WTC11 (cell line): Measurements from ENCODE around the gene ALMS1.

ENCODE experiments used
- ATF1 ChIP-seq: sonication (generic); formaldehyde crosslinking; IDR thresholded peaks from 2 replicates; pipeline ENCODE4 v1.8.1; 2023; ENCODE audit warnings: mild to moderate bottlenecking, moderate library complexity, missing genetic modification reagents
- ATF3 ChIP-seq: sonication (generic); formaldehyde crosslinking; conservative IDR thresholded peaks from 2 replicates; pipeline ENCODE4 v1.8.1; 2022; ENCODE audit warnings: mild to moderate bottlenecking, missing genetic modification reagents
- CREM ChIP-seq: sonication (generic); formaldehyde crosslinking; IDR thresholded peaks from 2 replicates; pipeline ENCODE4 v1.8.1; 2022; ENCODE audit warnings: mild to moderate bottlenecking, missing genetic modification reagents, moderate library complexity
- ETV6 ChIP-seq: sonication (generic); formaldehyde crosslinking; IDR thresholded peaks from 2 replicates; pipeline ENCODE4 v1.8.1; 2022; ENCODE audit warnings: mild to moderate bottlenecking, missing genetic modification reagents
- GRHL2 ChIP-seq: fragments of 250-450 bp; sonication (Bioruptor Pico); IDR thresholded peaks from 2 replicates; pipeline ENCODE4 v1.8.0; 2022; ENCODE audit warnings: mild to moderate bottlenecking, moderate library complexity; ENCODE audit not compliant: insufficient replicate concordance, severe bottlenecking
- NR2C2 ChIP-seq: sonication (generic); formaldehyde crosslinking; IDR thresholded peaks from 2 replicates; pipeline ENCODE4 v1.8.0; 2022; ENCODE audit warnings: mild to moderate bottlenecking, missing genetic modification reagents
- SP1 ChIP-seq: sonication (generic); formaldehyde crosslinking; conservative IDR thresholded peaks from 2 replicates; pipeline ENCODE4 v1.8.1; 2022; ENCODE audit warnings: missing genetic modification reagents
- USF1 ChIP-seq: sonication (generic); formaldehyde crosslinking; IDR thresholded peaks from 2 replicates; pipeline ENCODE4 v1.8.0; 2022; ENCODE audit warnings: mild to moderate bottlenecking, missing genetic modification reagents
- ZBTB43 ChIP-seq: sonication (generic); formaldehyde crosslinking; IDR thresholded peaks from 2 replicates; pipeline ENCODE4 v1.8.1; 2023; ENCODE audit warnings: mild to moderate bottlenecking, missing genetic modification reagents
- ZNF121 ChIP-seq: sonication (generic); formaldehyde crosslinking; IDR thresholded peaks from 2 replicates; pipeline ENCODE4 v1.8.0; 2023; ENCODE audit warnings: missing genetic modification reagents
- TF ChIP-seq, protein P1 (sequence below): fragments of 200-600 bp; IDR thresholded peaks from 2 replicates; pipeline ENCODE4 v1.8.0; 2022; ENCODE audit warnings: antibody characterized with exemption
- TF ChIP-seq, protein P2 (sequence below): fragments of 250-450 bp; sonication (Bioruptor Pico); conservative IDR thresholded peaks from 2 replicates; pipeline ENCODE4 v1.9.0; 2021; ENCODE audit warnings: mild to moderate bottlenecking

GRCh38 chr2:73415906-73416305 is 30.3 kb downstream of the ALMS1 start:
- no peak for TF ChIP-seq GRHL2 (CRISPR knock-in tag)
- TF ChIP-seq, protein P1, sequence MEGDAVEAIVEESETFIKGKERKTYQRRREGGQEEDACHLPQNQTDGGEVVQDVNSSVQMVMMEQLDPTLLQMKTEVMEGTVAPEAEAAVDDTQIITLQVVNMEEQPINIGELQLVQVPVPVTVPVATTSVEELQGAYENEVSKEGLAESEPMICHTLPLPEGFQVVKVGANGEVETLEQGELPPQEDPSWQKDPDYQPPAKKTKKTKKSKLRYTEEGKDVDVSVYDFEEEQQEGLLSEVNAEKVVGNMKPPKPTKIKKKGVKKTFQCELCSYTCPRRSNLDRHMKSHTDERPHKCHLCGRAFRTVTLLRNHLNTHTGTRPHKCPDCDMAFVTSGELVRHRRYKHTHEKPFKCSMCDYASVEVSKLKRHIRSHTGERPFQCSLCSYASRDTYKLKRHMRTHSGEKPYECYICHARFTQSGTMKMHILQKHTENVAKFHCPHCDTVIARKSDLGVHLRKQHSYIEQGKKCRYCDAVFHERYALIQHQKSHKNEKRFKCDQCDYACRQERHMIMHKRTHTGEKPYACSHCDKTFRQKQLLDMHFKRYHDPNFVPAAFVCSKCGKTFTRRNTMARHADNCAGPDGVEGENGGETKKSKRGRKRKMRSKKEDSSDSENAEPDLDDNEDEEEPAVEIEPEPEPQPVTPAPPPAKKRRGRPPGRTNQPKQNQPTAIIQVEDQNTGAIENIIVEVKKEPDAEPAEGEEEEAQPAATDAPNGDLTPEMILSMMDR, result no peak
- TF ChIP-seq ATF3 (CRISPR knock-in tag), result no peak
- no peak for TF ChIP-seq CREM (CRISPR knock-in tag)
- TF ChIP-seq, protein P2, sequence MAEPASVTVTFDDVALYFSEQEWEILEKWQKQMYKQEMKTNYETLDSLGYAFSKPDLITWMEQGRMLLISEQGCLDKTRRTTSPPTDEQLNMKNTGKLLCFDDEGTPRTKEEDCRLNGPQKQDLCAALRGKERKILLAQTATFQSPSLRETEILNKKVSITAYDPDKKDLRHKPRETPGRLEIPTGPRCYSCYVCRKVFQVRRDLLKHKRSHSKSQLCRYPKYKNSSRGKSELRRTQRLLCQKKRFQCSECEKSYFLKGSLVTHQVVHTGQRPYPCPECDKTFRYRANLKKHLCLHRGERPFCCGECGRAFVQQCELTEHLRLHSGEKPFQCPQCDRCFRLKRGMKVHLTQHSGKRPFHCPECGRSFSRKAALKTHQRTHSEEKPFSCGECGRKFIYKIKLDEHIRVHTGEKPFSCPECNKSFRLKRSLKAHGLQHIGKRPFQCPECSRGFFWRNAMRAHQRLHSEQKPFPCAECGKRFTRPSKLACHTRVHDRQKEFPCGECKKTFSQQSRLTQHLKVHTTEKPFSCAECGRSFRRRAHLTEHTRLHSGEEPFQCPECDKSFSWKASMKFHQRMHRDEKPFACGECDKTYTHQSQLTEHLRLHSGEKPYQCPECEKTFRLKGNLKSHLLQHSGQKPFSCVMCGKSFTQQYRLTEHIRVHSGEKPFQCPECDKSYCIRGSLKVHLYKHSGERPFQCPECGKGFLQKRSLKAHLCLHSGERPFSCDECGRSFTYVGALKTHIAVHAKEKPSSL (CRISPR knock-in tag), result no peak
- TF ChIP-seq ZNF121 (CRISPR knock-in tag), result no peak
- no peak for TF ChIP-seq NR2C2 (CRISPR knock-in tag)
- TF ChIP-seq ETV6 (CRISPR knock-in tag), result no peak
- no peak for TF ChIP-seq USF1 (CRISPR knock-in tag)
- TF ChIP-seq ATF1, result no peak
- no peak for TF ChIP-seq SP1 (CRISPR knock-in tag)
- no peak for TF ChIP-seq ZBTB43
